GM23338 (cell line): ENCODE data around the gene TRAPPC12. TPM values are rescaled to one million over a fixed set of nuclear protein-coding genes. Genes with fewer than 3 reads are reported as not detected.

Experiments used
- ATAC-seq: fragments of 200-7000 bp; cut with Tn5 transposase; 3 replicates; pipeline ENCODE4 v1.9.1; 2020
- DNase-seq: peaks from one replicate; pipeline ENCODE4 v3.0.0-alpha.2; 2015; ENCODE audit warnings: low spot score
- H2AFZ ChIP-seq: fragments of 200-600 bp; sonication (generic); 2 replicates; pipeline ENCODE4 v1.8.0; 2016; ENCODE audit warnings: antibody characterized with exemption, mild to moderate bottlenecking, moderate library complexity
- H3F3A ChIP-seq: fragments of 200-600 bp; sonication (generic); replicated peaks from 2 replicates; pipeline ENCODE4 v1.8.0; 2017; ENCODE audit warnings: antibody characterized with exemption, mixed run types, low read depth
- H3K27ac ChIP-seq: fragments of 200-600 bp; sonication (generic); 2 replicates; pipeline ENCODE4 v1.6.1; 2016; ENCODE audit warnings: low read depth
- H3K27me3 ChIP-seq: fragments of 200-600 bp; sonication (generic); 2 replicates; pipeline ENCODE4 v1.8.0; 2016; ENCODE audit warnings: mild to moderate bottlenecking, mixed run types, moderate library complexity; ENCODE audit not compliant: insufficient read depth
- H3K36me3 ChIP-seq: fragments of 200-600 bp; sonication (generic); 2 replicates; pipeline ENCODE4 v1.8.0; 2016; ENCODE audit warnings: mild to moderate bottlenecking; ENCODE audit not compliant: insufficient read depth
- H3K4me1 ChIP-seq: fragments of 200-600 bp; sonication (generic); 2 replicates; pipeline ENCODE4 v1.8.0; 2016; ENCODE audit warnings: mild to moderate bottlenecking, moderate library complexity; ENCODE audit not compliant: insufficient read depth
- H3K4me2 ChIP-seq: fragments of 200-600 bp; sonication (generic); 2 replicates; pipeline ENCODE4 v1.7.1; 2017; ENCODE audit warnings: mixed run types
- H3K4me3 ChIP-seq: fragments of 200-600 bp; sonication (generic); 2 replicates; pipeline ENCODE4 v1.6.1; 2016; ENCODE audit warnings: mixed run types
- H3K79me2 ChIP-seq: fragments of 200-600 bp; sonication (generic); replicated peaks from 2 replicates; pipeline ENCODE4 v1.8.0; 2017; ENCODE audit warnings: mild to moderate bottlenecking; ENCODE audit not compliant: insufficient read depth
- H3K9me2 ChIP-seq: fragments of 200-600 bp; sonication (generic); 2 replicates; pipeline ENCODE4 v1.8.0; 2017; ENCODE audit not compliant: insufficient read depth
- H4K20me1 ChIP-seq: fragments of 200-600 bp; sonication (generic); replicated peaks from 2 replicates; pipeline ENCODE4 v1.8.0; 2017; ENCODE audit warnings: mild to moderate bottlenecking; ENCODE audit not compliant: insufficient read depth
- H3K27ac Mint-ChIP-seq: 2 replicates; pipeline ENCODE4 v1.8.0; 2020; ENCODE audit warnings: inconsistent platforms, mild to moderate bottlenecking, moderate library complexity, mixed read lengths
- H3K27me3 Mint-ChIP-seq: 3 replicates; pipeline ENCODE4 v1.8.0; 2022; ENCODE audit warnings: low read depth, mild to moderate bottlenecking, moderate library complexity, mixed read lengths, inconsistent platforms; ENCODE audit not compliant: insufficient read depth, poor library complexity
- H3K36me3 Mint-ChIP-seq: 3 replicates; pipeline ENCODE4 v1.8.0; 2021; ENCODE audit warnings: low read depth, mild to moderate bottlenecking, inconsistent platforms, moderate library complexity, mixed read lengths
- H3K4me1 Mint-ChIP-seq: 3 replicates; pipeline ENCODE4 v1.8.0; 2020; ENCODE audit warnings: mild to moderate bottlenecking, inconsistent platforms, mixed read lengths
- H3K4me3 Mint-ChIP-seq: 3 replicates; pipeline ENCODE4 v1.8.0; 2021; ENCODE audit warnings: moderate library complexity, mild to moderate bottlenecking, inconsistent platforms, mixed read lengths
- H3K9me3 Mint-ChIP-seq: 3 replicates; pipeline ENCODE4 v1.8.0; 2020; ENCODE audit warnings: moderate library complexity, mild to moderate bottlenecking, inconsistent platforms, mixed read lengths
- CREB1 ChIP-seq: fragments of 250-450 bp; sonication (Bioruptor Pico); IDR thresholded peaks from 2 replicates; pipeline ENCODE4 v1.5.0; 2020; ENCODE audit warnings: low read depth, mild to moderate bottlenecking, moderate library complexity
- EZH2 ChIP-seq: fragments of 200-600 bp; sonication (generic); IDR thresholded peaks from one replicate; pipeline ENCODE4 v1.8.0; 2017; ENCODE audit warnings: antibody characterized with exemption, mild to moderate bottlenecking, low read depth; ENCODE audit not compliant: unreplicated experiment
- EZH2phosphoT487 ChIP-seq: fragments of 200-600 bp; sonication (generic); IDR thresholded peaks from one replicate; pipeline ENCODE4 v1.8.1; 2018; ENCODE audit warnings: antibody characterized with exemption; ENCODE audit not compliant: unreplicated experiment
- JUNB ChIP-seq: IDR thresholded peaks from one replicate; pipeline ENCODE4 v1.6.1; 2016; ENCODE audit warnings: antibody characterized with exemption; ENCODE audit not compliant: unreplicated experiment
- NANOG ChIP-seq: IDR thresholded peaks from 2 replicates; pipeline ENCODE4 v1.6.1; 2016; ENCODE audit warnings: antibody characterized with exemption, borderline replicate concordance
- POLR2AphosphoS5 ChIP-seq: IDR thresholded peaks from 2 replicates; pipeline ENCODE4 v1.6.1; 2016; ENCODE audit warnings: antibody characterized with exemption, low read depth
- STAT1 ChIP-seq: IDR thresholded peaks from one replicate; pipeline ENCODE4 v1.6.1; 2016; ENCODE audit warnings: antibody characterized with exemption; ENCODE audit not compliant: unreplicated experiment
- ZNF114 ChIP-seq: fragments of 250-450 bp; sonication (Bioruptor Pico); IDR thresholded peaks from 2 replicates; pipeline ENCODE4 v1.5.0; 2020; ENCODE audit warnings: mild to moderate bottlenecking, moderate library complexity
- ZNF331 ChIP-seq: fragments of 250-450 bp; sonication (Bioruptor Pico); IDR thresholded peaks from 2 replicates; pipeline ENCODE4 v1.5.0; 2020; ENCODE audit warnings: low read depth, mild to moderate bottlenecking, moderate library complexity
- polyA plus RNA-seq: library from polyadenylated mRNA; unstranded; fragments of >200 nt; fragmentation: Nextera tagmentation; extraction: Ambion mirVana; gene quantifications from 2 replicates; pipeline ENCODE4 v1.2.1, GENCODE V29; 2016
- total RNA-seq: library from RNA; depleted of rRNA; stranded (reverse); fragments of >200 nt; shearing (Covaris generic); gene quantifications from 2 replicates; pipeline ENCODE4 v1.2.3, GENCODE V29; 2014
- TF ChIP-seq, protein P1 (sequence below): fragments of 250-450 bp; sonication (Bioruptor Pico); IDR thresholded peaks from 2 replicates; pipeline ENCODE4 v1.5.0; 2020; ENCODE audit warnings: mild to moderate bottlenecking, moderate library complexity
- TF ChIP-seq, protein P2 (sequence below), 2 experiments: fragments of 200-600 bp in 1 of 2; sonication (generic) in 1 of 2; conservative IDR thresholded peaks; 2 replicates each; pipeline versions ENCODE4 v1.5.1 to v1.6.1; 2016 to 2017; ENCODE audit warnings: antibody characterized with exemption in 2 of 2, low read depth in 2 of 2, mild to moderate bottlenecking in 2 of 2, moderate library complexity in 1 of 2
- TF ChIP-seq, protein P3 (sequence below): IDR thresholded peaks from 2 replicates; pipeline ENCODE4 v1.6.1; 2016; ENCODE audit warnings: antibody characterized with exemption
- TF ChIP-seq, protein P4 (sequence below): IDR thresholded peaks from one replicate; pipeline ENCODE4 v1.6.1; 2018; ENCODE audit warnings: antibody characterized with exemption; ENCODE audit not compliant: unreplicated experiment

Gene TRAPPC12
- total and polyA plus RNA-seq, 2 experiments from 2014 or later, result 48.9 to 57.7 TPM

DNA sequence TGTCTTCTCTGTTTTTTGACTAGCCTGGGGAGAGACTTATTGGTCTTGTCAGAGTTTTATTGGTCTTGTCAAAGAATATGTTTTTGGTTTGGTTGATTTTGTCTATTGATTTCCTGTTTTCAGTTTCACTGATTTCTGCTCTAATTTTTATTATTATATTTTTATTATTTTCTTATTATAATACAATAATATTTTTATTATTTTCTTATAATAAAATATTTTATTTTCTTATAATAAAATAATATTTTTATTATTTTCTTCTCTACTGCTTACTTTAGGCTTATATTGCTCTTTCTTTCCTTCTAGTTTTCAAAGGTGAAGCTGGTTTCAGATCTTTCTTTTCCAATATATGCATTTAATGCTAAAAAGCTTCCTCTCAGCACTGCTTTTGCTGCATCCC is 62.0 kb downstream of the TRAPPC12 start:
- no peaks in the 10 kb centered on the region for H3K36me3 ChIP-seq
- no peaks in the 10 kb centered on the region for H3F3A ChIP-seq
- H3K4me1 Mint-ChIP-seq, result no peaks in the 10 kb centered on the region; the same call in 2 of the 3 replicates
- H3K27ac ChIP-seq, result no peak overlapping the region
- DNase-seq, result no peak
- H3K79me2 ChIP-seq, result no peaks in the 10 kb centered on the region
- H3K27ac Mint-ChIP-seq, result no peak overlapping the region
- H3K4me1 ChIP-seq, result no peaks in the 10 kb centered on the region
- no peaks in the 10 kb centered on the region for H3K9me3 Mint-ChIP-seq
- H3K4me3 Mint-ChIP-seq, result no peak overlapping the region
- H3K27me3 Mint-ChIP-seq, result no peaks in the 10 kb centered on the region
- H2AFZ ChIP-seq, result no peak overlapping the region
- H3K27me3 ChIP-seq, result no peaks in the 10 kb centered on the region
- H4K20me1 ChIP-seq, result peaks cover 3% of the 10 kb centered on the region; the same call in 1 of the 2 replicates
- no peak for TF ChIP-seq CREB1 (CRISPR knock-in tag)
- TF ChIP-seq, protein P1, sequence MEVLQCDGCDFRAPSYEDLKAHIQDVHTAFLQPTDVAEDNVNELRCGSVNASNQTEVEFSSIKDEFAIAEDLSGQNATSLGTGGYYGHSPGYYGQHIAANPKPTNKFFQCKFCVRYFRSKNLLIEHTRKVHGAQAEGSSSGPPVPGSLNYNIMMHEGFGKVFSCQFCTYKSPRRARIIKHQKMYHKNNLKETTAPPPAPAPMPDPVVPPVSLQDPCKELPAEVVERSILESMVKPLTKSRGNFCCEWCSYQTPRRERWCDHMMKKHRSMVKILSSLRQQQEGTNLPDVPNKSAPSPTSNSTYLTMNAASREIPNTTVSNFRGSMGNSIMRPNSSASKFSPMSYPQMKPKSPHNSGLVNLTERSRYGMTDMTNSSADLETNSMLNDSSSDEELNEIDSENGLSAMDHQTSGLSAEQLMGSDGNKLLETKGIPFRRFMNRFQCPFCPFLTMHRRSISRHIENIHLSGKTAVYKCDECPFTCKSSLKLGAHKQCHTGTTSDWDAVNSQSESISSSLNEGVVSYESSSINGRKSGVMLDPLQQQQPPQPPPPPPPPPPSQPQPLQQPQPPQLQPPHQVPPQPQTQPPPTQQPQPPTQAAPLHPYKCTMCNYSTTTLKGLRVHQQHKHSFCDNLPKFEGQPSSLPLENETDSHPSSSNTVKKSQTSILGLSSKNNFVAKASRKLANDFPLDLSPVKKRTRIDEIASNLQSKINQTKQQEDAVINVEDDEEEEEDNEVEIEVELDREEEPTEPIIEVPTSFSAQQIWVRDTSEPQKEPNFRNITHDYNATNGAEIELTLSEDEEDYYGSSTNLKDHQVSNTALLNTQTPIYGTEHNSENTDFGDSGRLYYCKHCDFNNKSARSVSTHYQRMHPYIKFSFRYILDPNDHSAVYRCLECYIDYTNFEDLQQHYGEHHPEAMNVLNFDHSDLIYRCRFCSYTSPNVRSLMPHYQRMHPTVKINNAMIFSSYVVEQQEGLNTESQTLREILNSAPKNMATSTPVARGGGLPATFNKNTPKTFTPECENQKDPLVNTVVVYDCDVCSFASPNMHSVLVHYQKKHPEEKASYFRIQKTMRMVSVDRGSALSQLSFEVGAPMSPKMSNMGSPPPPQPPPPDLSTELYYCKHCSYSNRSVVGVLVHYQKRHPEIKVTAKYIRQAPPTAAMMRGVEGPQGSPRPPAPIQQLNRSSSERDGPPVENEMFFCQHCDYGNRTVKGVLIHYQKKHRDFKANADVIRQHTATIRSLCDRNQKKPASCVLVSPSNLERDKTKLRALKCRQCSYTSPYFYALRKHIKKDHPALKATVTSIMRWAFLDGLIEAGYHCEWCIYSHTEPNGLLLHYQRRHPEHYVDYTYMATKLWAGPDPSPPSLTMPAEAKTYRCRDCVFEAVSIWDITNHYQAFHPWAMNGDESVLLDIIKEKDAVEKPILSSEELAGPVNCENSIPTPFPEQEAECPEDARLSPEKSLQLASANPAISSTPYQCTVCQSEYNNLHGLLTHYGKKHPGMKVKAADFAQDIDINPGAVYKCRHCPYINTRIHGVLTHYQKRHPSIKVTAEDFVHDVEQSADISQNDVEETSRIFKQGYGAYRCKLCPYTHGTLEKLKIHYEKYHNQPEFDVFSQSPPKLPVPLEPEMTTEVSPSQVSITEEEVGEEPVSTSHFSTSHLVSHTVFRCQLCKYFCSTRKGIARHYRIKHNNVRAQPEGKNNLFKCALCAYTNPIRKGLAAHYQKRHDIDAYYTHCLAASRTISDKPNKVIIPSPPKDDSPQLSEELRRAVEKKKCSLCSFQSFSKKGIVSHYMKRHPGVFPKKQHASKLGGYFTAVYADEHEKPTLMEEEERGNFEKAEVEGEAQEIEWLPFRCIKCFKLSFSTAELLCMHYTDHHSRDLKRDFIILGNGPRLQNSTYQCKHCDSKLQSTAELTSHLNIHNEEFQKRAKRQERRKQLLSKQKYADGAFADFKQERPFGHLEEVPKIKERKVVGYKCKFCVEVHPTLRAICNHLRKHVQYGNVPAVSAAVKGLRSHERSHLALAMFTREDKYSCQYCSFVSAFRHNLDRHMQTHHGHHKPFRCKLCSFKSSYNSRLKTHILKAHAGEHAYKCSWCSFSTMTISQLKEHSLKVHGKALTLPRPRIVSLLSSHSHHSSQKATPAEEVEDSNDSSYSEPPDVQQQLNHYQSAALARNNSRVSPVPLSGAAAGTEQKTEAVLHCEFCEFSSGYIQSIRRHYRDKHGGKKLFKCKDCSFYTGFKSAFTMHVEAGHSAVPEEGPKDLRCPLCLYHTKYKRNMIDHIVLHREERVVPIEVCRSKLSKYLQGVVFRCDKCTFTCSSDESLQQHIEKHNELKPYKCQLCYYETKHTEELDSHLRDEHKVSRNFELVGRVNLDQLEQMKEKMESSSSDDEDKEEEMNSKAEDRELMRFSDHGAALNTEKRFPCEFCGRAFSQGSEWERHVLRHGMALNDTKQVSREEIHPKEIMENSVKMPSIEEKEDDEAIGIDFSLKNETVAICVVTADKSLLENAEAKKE (CRISPR knock-in tag), result no peak
- TF ChIP-seq JUNB, result no peak
- TF ChIP-seq, protein P2, sequence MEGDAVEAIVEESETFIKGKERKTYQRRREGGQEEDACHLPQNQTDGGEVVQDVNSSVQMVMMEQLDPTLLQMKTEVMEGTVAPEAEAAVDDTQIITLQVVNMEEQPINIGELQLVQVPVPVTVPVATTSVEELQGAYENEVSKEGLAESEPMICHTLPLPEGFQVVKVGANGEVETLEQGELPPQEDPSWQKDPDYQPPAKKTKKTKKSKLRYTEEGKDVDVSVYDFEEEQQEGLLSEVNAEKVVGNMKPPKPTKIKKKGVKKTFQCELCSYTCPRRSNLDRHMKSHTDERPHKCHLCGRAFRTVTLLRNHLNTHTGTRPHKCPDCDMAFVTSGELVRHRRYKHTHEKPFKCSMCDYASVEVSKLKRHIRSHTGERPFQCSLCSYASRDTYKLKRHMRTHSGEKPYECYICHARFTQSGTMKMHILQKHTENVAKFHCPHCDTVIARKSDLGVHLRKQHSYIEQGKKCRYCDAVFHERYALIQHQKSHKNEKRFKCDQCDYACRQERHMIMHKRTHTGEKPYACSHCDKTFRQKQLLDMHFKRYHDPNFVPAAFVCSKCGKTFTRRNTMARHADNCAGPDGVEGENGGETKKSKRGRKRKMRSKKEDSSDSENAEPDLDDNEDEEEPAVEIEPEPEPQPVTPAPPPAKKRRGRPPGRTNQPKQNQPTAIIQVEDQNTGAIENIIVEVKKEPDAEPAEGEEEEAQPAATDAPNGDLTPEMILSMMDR (conservative IDR thresholded peaks at IDR 0.05; ENCODE audit: low read depth in 2 of 2), result no peak
- TF ChIP-seq POLR2AphosphoS5, result no peak
- TF ChIP-seq NANOG, result no peak
- TF ChIP-seq EZH2, result no peak
- TF ChIP-seq EZH2phosphoT487, result no peak
- TF ChIP-seq, protein P3, sequence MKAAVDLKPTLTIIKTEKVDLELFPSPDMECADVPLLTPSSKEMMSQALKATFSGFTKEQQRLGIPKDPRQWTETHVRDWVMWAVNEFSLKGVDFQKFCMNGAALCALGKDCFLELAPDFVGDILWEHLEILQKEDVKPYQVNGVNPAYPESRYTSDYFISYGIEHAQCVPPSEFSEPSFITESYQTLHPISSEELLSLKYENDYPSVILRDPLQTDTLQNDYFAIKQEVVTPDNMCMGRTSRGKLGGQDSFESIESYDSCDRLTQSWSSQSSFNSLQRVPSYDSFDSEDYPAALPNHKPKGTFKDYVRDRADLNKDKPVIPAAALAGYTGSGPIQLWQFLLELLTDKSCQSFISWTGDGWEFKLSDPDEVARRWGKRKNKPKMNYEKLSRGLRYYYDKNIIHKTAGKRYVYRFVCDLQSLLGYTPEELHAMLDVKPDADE, result no peak
- TF ChIP-seq, protein P4, sequence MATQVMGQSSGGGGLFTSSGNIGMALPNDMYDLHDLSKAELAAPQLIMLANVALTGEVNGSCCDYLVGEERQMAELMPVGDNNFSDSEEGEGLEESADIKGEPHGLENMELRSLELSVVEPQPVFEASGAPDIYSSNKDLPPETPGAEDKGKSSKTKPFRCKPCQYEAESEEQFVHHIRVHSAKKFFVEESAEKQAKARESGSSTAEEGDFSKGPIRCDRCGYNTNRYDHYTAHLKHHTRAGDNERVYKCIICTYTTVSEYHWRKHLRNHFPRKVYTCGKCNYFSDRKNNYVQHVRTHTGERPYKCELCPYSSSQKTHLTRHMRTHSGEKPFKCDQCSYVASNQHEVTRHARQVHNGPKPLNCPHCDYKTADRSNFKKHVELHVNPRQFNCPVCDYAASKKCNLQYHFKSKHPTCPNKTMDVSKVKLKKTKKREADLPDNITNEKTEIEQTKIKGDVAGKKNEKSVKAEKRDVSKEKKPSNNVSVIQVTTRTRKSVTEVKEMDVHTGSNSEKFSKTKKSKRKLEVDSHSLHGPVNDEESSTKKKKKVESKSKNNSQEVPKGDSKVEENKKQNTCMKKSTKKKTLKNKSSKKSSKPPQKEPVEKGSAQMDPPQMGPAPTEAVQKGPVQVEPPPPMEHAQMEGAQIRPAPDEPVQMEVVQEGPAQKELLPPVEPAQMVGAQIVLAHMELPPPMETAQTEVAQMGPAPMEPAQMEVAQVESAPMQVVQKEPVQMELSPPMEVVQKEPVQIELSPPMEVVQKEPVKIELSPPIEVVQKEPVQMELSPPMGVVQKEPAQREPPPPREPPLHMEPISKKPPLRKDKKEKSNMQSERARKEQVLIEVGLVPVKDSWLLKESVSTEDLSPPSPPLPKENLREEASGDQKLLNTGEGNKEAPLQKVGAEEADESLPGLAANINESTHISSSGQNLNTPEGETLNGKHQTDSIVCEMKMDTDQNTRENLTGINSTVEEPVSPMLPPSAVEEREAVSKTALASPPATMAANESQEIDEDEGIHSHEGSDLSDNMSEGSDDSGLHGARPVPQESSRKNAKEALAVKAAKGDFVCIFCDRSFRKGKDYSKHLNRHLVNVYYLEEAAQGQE, result no peak
- no peak for TF ChIP-seq STAT1
- no peak for TF ChIP-seq ZNF331 (CRISPR knock-in tag)
- no peak for TF ChIP-seq ZNF114 (CRISPR knock-in tag)
- peaks cover 21% of the 10 kb centered on the region for H3K36me3 Mint-ChIP-seq
- H3K9me2 ChIP-seq, result no peaks in the 10 kb centered on the region
- no peak overlapping the region for H3K4me2 ChIP-seq
- no peak for ATAC-seq
- no peak overlapping the region for H3K4me3 ChIP-seq
